Measurements from ENCODE around the gene EDDM13. TPM values are rescaled to one million over a fixed set of nuclear protein-coding genes. Genes with fewer than 3 reads are reported as not detected.
"Not testable (repeated sequence)": the region's sequence is repeated elsewhere in the genome, so short reads cannot be mapped to it uniquely, and the experiment has no call there.

The EDDM13 gene
- total RNA-seq, 1 donor from 2014 or later = not detected

- Mint-ChIP-seq H3K4me3 (no peak overlapping the region), H3K27me3 (ENCODE audit: insufficient read depth, low read depth) (peaks cover 2% of the 10 kb centered on the region), H3K9me3 (no peaks in the 10 kb centered on the region), H3K27ac (no peak overlapping the region), H3K36me3 (peaks cover 11% of the 10 kb centered on the region), H3K4me1 (no peaks in the 10 kb centered on the region)
- Histone ChIP-seq H3K4me1 (no peaks in the 10 kb centered on the region), H3K4me2 (no peak overlapping the region), H3F3A (ENCODE audit: low read depth) (no peaks in the 10 kb centered on the region), H3K36me3 (no peaks in the 10 kb centered on the region), H3K27ac (no peak overlapping the region), H3K9ac (no peak overlapping the region), H4K20me1 (ENCODE audit: low read depth) (no peaks in the 10 kb centered on the region), H2AFZ (replicated peaks) (no peak overlapping the region), H3K79me2 (ENCODE audit: low read depth) (no peaks in the 10 kb centered on the region), H3K9me3 (ENCODE audit: low read depth) (no peaks in the 10 kb centered on the region), H3K27me3 (no peaks in the 10 kb centered on the region), H3K4me3 (no peak overlapping the region)
- no peak for DNase-seq (ENCODE audit: low spot score)
- TF ChIP-seq EZH2 (IDR thresholded peaks at IDR 0.05) (no peak), EZH2phosphoT487 (IDR thresholded peaks at IDR 0.05) (no peak), CTCF (IDR thresholded peaks at IDR 0.05) (no peak)
These were observed 29.5 kb downstream of the EDDM13 start for GRCh38 chr19:56301886-56302620.

GRCh38 chr19:56304243-56304642, 31.7 kb downstream of the EDDM13 start:
- no peak for DNase-seq (ENCODE audit: low spot score)
- peaks cover 2% of the 10 kb centered on the region for H3K27me3 Mint-ChIP-seq (ENCODE audit: insufficient read depth, low read depth)
- H3K27ac Mint-ChIP-seq = peak overlapping the region; percentile 43

GRCh38 chr19:56306016-56306415, 33.5 kb downstream of the EDDM13 start:
- DNase-seq (ENCODE audit: low spot score) = no peak
- no peaks in the 10 kb centered on the region for H3K9me3 ChIP-seq (ENCODE audit: low read depth)
- no peaks in the 10 kb centered on the region for H3K27me3 ChIP-seq
- no peaks in the 10 kb centered on the region for H3K79me2 ChIP-seq (ENCODE audit: low read depth)
- peaks cover 14% of the 10 kb centered on the region for H3K36me3 Mint-ChIP-seq
- no peaks in the 10 kb centered on the region for H3K4me1 Mint-ChIP-seq
- no peak overlapping the region for H3K27ac Mint-ChIP-seq
- H2AFZ ChIP-seq (replicated peaks) = no peak overlapping the region
- no peaks in the 10 kb centered on the region for H3F3A ChIP-seq (ENCODE audit: low read depth)
- no peaks in the 10 kb centered on the region for H3K36me3 ChIP-seq
- no peaks in the 10 kb centered on the region for H4K20me1 ChIP-seq (ENCODE audit: low read depth)
- H3K9me3 Mint-ChIP-seq = no peaks in the 10 kb centered on the region
- H3K4me1 ChIP-seq = no peaks in the 10 kb centered on the region
- H3K27ac ChIP-seq = no peak overlapping the region
- TF ChIP-seq EZH2phosphoT487 (IDR thresholded peaks at IDR 0.05) = no peak
- TF ChIP-seq EZH2 (IDR thresholded peaks at IDR 0.05) = no peak
- no peak overlapping the region for H3K4me3 ChIP-seq
- H3K27me3 Mint-ChIP-seq (ENCODE audit: insufficient read depth, low read depth) = peaks cover 2% of the 10 kb centered on the region
- H3K9ac ChIP-seq = no peak overlapping the region
- H3K4me2 ChIP-seq = no peak overlapping the region
- H3K4me3 Mint-ChIP-seq = no peak overlapping the region

More at GRCh38 chr19:56304243-56304642, 31.7 kb downstream of the EDDM13 start:
- Histone ChIP-seq H3K27me3 (no peaks in the 10 kb centered on the region), H3K9me3 (ENCODE audit: low read depth) (no peaks in the 10 kb centered on the region), H3K4me1 (no peaks in the 10 kb centered on the region), H3K27ac (no peak overlapping the region), H3F3A (ENCODE audit: low read depth) (no peaks in the 10 kb centered on the region), H3K4me3 (no peak overlapping the region), H3K36me3 (no peaks in the 10 kb centered on the region), H4K20me1 (ENCODE audit: low read depth) (no peaks in the 10 kb centered on the region), H3K9ac (no peak overlapping the region), H3K4me2 (no peak overlapping the region), H2AFZ (replicated peaks) (no peak overlapping the region), H3K79me2 (ENCODE audit: low read depth) (no peaks in the 10 kb centered on the region)
- Mint-ChIP-seq H3K9me3 (no peaks in the 10 kb centered on the region), H3K4me3 (no peak overlapping the region), H3K4me1 (no peaks in the 10 kb centered on the region), H3K36me3 (peaks cover 8% of the 10 kb centered on the region)
- no peak for TF ChIP-seq EZH2 (IDR thresholded peaks at IDR 0.05)
- TF ChIP-seq EZH2phosphoT487 (IDR thresholded peaks at IDR 0.05) = no peak
- TF ChIP-seq CTCF (IDR thresholded peaks at IDR 0.05) = no peak

GRCh38 chr19:56307062-56307461, 34.5 kb downstream of the EDDM13 start:
- not testable (repeated sequence) for H4K20me1 ChIP-seq (ENCODE audit: low read depth); H3K4me1 Mint-ChIP-seq; H3K4me1 ChIP-seq; H2AFZ ChIP-seq (replicated peaks); H3K9me3 ChIP-seq (ENCODE audit: low read depth); H3K4me3 ChIP-seq; H3K9me3 Mint-ChIP-seq; H3F3A ChIP-seq (ENCODE audit: low read depth); H3K4me2 ChIP-seq; H3K4me3 Mint-ChIP-seq; H3K79me2 ChIP-seq (ENCODE audit: low read depth); DNase-seq (ENCODE audit: low spot score); H3K27me3 Mint-ChIP-seq (ENCODE audit: insufficient read depth, low read depth); H3K27me3 ChIP-seq; H3K27ac ChIP-seq; H3K36me3 ChIP-seq; H3K9ac ChIP-seq
- peaks cover 17% of the 10 kb centered on the region for H3K36me3 Mint-ChIP-seq
- H3K27ac Mint-ChIP-seq = peak overlapping the region; percentile 47
